Measurements from ENCODE around the gene ERCC4. TPM values are rescaled to one million over a fixed set of nuclear protein-coding genes. Genes with fewer than 3 reads are reported as not detected.

Gene ERCC4
- total and polyA plus RNA-seq, 3 donors from 2014 or later, result 17.7 to 29.3 (median 19.6) TPM

- WGBS, 2 donors, result 89 to 95% methylated on average over 5 of the region's 5 CpGs
- intact Hi-C loops (cut with DNase I; ENCODE audit: low total_unique reads), result no loop called here
- H3K36me3 ChIP-seq (ENCODE audit: low read depth, missing control alignments), result no peaks in the 10 kb centered on the region
- no peaks in the 10 kb centered on the region for H3K9me3 ChIP-seq
- H3K27ac ChIP-seq, result no peak overlapping the region
- DNase-seq, result no peak
- H3K4me3 ChIP-seq, result no peak overlapping the region
- peaks cover 9% of the 10 kb centered on the region for H3K4me1 ChIP-seq
- no peaks in the 10 kb centered on the region for H3K27me3 ChIP-seq
- TF ChIP-seq POLR2A (IDR thresholded peaks at IDR 0.05) (no peak), CTCF (IDR thresholded peaks at IDR 0.05) (no peak)
Observed at GRCh38 chr16:13937411-13937810, 17.5 kb downstream of the ERCC4 start.

GRCh38 chr16:13938480-13938879 lies 18.5 kb downstream of the ERCC4 start:
- TF ChIP-seq CTCF (IDR thresholded peaks at IDR 0.05), result no peak
- TF ChIP-seq POLR2A (IDR thresholded peaks at IDR 0.05), result no peak
- Histone ChIP-seq H3K9me3 (no peaks in the 10 kb centered on the region), H3K4me3 (no peak overlapping the region), H3K36me3 (ENCODE audit: low read depth, missing control alignments) (no peaks in the 10 kb centered on the region), H3K4me1 (peaks cover 9% of the 10 kb centered on the region), H3K27me3 (no peaks in the 10 kb centered on the region), H3K27ac (no peak overlapping the region)
- 92 to 93% methylated on average over 3 to 4 of the region's 4 CpGs for WGBS, 2 donors
- no peak for DNase-seq
- intact Hi-C loops (cut with DNase I; ENCODE audit: low total_unique reads), result no loop called here

GRCh38 chr16:13939821-13940220 lies 19.9 kb downstream of the ERCC4 start:
- H3K9me3 ChIP-seq, result no peaks in the 10 kb centered on the region
- H3K27ac ChIP-seq, result no peak overlapping the region
- H3K36me3 ChIP-seq (ENCODE audit: low read depth, missing control alignments), result no peaks in the 10 kb centered on the region
- peaks cover 9% of the 10 kb centered on the region for H3K4me1 ChIP-seq
- intact Hi-C loops (cut with DNase I; ENCODE audit: low total_unique reads), result no loop called here
- 93 to 95% methylated on average over 4 to 5 of the region's 5 CpGs for WGBS, 2 donors
- H3K4me3 ChIP-seq, result no peak overlapping the region
- no peak for DNase-seq
- TF ChIP-seq POLR2A (IDR thresholded peaks at IDR 0.05) (no peak), CTCF (IDR thresholded peaks at IDR 0.05) (no peak)
- no peaks in the 10 kb centered on the region for H3K27me3 ChIP-seq

- DNase-seq, result no peak
- intact Hi-C loops (cut with DNase I; ENCODE audit: low total_unique reads), result no loop called here
- Histone ChIP-seq H3K27me3 (no peaks in the 10 kb centered on the region), H3K9me3 (no peaks in the 10 kb centered on the region), H3K27ac (no peak overlapping the region), H3K4me1 (peaks cover 9% of the 10 kb centered on the region), H3K36me3 (ENCODE audit: low read depth, missing control alignments) (no peaks in the 10 kb centered on the region), H3K4me3 (no peak overlapping the region)
- TF ChIP-seq POLR2A (IDR thresholded peaks at IDR 0.05) (no peak), CTCF (IDR thresholded peaks at IDR 0.05) (no peak)
- 57 to 64% methylated on average over 3 of the region's 3 CpGs for WGBS, 2 donors
Observed at GRCh38 chr16:13940397-13940933, 20.5 kb downstream of the ERCC4 start.

- H3K36me3 ChIP-seq (ENCODE audit: low read depth, missing control alignments), result no peaks in the 10 kb centered on the region
Observed at GRCh38 chr16:13944816-13945215, 24.9 kb downstream of the ERCC4 start.

More at GRCh38 chr16:13944816-13945215, 24.9 kb downstream of the ERCC4 start:
- no peaks in the 10 kb centered on the region for H3K27me3 ChIP-seq
- no peak overlapping the region for H3K27ac ChIP-seq
- TF ChIP-seq CTCF (IDR thresholded peaks at IDR 0.05) (no peak), POLR2A (IDR thresholded peaks at IDR 0.05) (no peak)
- no peak for DNase-seq
- H3K9me3 ChIP-seq, result no peaks in the 10 kb centered on the region
- H3K4me1 ChIP-seq, result peaks cover 4% of the 10 kb centered on the region
- H3K4me3 ChIP-seq, result no peak overlapping the region
- 89 to 93% methylated on average over 4 of the region's 4 CpGs for WGBS, 2 donors
- intact Hi-C loops (cut with DNase I; ENCODE audit: low total_unique reads), result no loop called here
